ENCODE measurements around the gene MYO18A. TPM values are rescaled to one million over a fixed set of nuclear protein-coding genes. Genes with fewer than 3 reads are reported as not detected.
A peak's percentile ranks its signal among the peaks of the same experiment; 100 is the strongest.

Gene MYO18A
- total RNA-seq, 1 experiment from 2014 or later = 24.0 TPM

- Mint-ChIP-seq H3K9me3 (ENCODE audit: unreplicated experiment) (no peaks in the 10 kb centered on the region), H3K27ac (ENCODE audit: low read depth, unreplicated experiment) (no peak overlapping the region), H3K4me3 (ENCODE audit: unreplicated experiment) (no peak overlapping the region), H3K27me3 (ENCODE audit: insufficient read depth, unreplicated experiment) (peaks cover 29% of the 10 kb centered on the region), H3K4me1 (ENCODE audit: insufficient read depth, unreplicated experiment) (peaks cover 6% of the 10 kb centered on the region), H3K36me3 (ENCODE audit: insufficient read depth, unreplicated experiment) (no peaks in the 10 kb centered on the region)
- ChIA-PET CTCF (no interaction called here), POLR2A (no interaction called here)
- TF ChIP-seq CTCF (IDR thresholded peaks at IDR 0.05; ENCODE audit: unreplicated experiment) = no peak
- BruUV-seq (replicated peaks) = no TSS peak
- no peak for DNase-seq (ENCODE audit: unreplicated experiment)
- intact Hi-C loops (cut with micrococcal nuclease) = no loop called here
These were observed 135.2 kb downstream of the MYO18A start for GRCh38 chr17:29045026-29045425.

GRCh38 chr17:29043539-29044145, 136.6 kb downstream of the MYO18A start:
- BruUV-seq (replicated peaks) = no TSS peak
- no peak overlapping the region for H3K27ac Mint-ChIP-seq (ENCODE audit: low read depth, unreplicated experiment)
- H3K9me3 Mint-ChIP-seq (ENCODE audit: unreplicated experiment) = no peaks in the 10 kb centered on the region
- peaks cover 23% of the 10 kb centered on the region for H3K27me3 Mint-ChIP-seq (ENCODE audit: insufficient read depth, unreplicated experiment)
- H3K4me1 Mint-ChIP-seq (ENCODE audit: insufficient read depth, unreplicated experiment) = peaks cover 6% of the 10 kb centered on the region
- POLR2A ChIA-PET = no interaction called here
- no peak overlapping the region for H3K4me3 Mint-ChIP-seq (ENCODE audit: unreplicated experiment)
- intact Hi-C loops (cut with micrococcal nuclease) = no loop called here
- no peak for DNase-seq (ENCODE audit: unreplicated experiment)
- CTCF ChIA-PET = interaction anchor here (0.6 to 1.3 kb wide), 2 partner anchors 24 to 58 kb away, joined by 3 read pairs; no protein-coding TSS in a partner anchor
- H3K36me3 Mint-ChIP-seq (ENCODE audit: insufficient read depth, unreplicated experiment) = no peaks in the 10 kb centered on the region
- TF ChIP-seq CTCF (IDR thresholded peaks at IDR 0.05; ENCODE audit: unreplicated experiment) = no peak

GRCh38 chr17:29042679-29043538, 137.3 kb downstream of the MYO18A start, which contains the start of gene PIPOX:
TSS of gene PIPOX (plus strand) at chr17:29043141. CDS start at chr17:29043226, 85 bp downstream.
- H3K36me3 Mint-ChIP-seq (ENCODE audit: insufficient read depth, unreplicated experiment) = no peaks in the 10 kb centered on the region
- TF ChIP-seq CTCF (IDR thresholded peaks at IDR 0.05; ENCODE audit: unreplicated experiment) = no peak
- H3K4me3 Mint-ChIP-seq (ENCODE audit: unreplicated experiment) = no peak within 1 kb of the TSS
- POLR2A ChIA-PET = no interaction called here
- CTCF ChIA-PET = interaction anchor here (0.6 kb wide), 1 partner anchor 58 kb away, joined by 3 read pairs; no protein-coding TSS in a partner anchor
- no TSS peak for BruUV-seq (replicated peaks)
- H3K27me3 Mint-ChIP-seq (ENCODE audit: insufficient read depth, unreplicated experiment) = peaks cover 16% of the 10 kb centered on the region
- H3K4me1 Mint-ChIP-seq (ENCODE audit: insufficient read depth, unreplicated experiment) = peaks cover 6% of the 10 kb centered on the region
- intact Hi-C loops (cut with micrococcal nuclease) = no loop called here
- peak; percentile 53 for DNase-seq (ENCODE audit: unreplicated experiment)
- no peaks in the 10 kb centered on the region for H3K9me3 Mint-ChIP-seq (ENCODE audit: unreplicated experiment)
- no peak within 1 kb of the TSS for H3K27ac Mint-ChIP-seq (ENCODE audit: low read depth, unreplicated experiment)

- intact Hi-C loops (cut with micrococcal nuclease) = no loop called here
- CTCF ChIA-PET = interaction anchor here (0.7 kb wide), 1 partner anchor 24 kb away, joined by 5 read pairs; no protein-coding TSS in a partner anchor
- TF ChIP-seq CTCF (IDR thresholded peaks at IDR 0.05; ENCODE audit: unreplicated experiment) = no peak
- Mint-ChIP-seq H3K27ac (ENCODE audit: low read depth, unreplicated experiment) (no peak overlapping the region), H3K27me3 (ENCODE audit: insufficient read depth, unreplicated experiment) (peaks cover 16% of the 10 kb centered on the region), H3K36me3 (ENCODE audit: insufficient read depth, unreplicated experiment) (no peaks in the 10 kb centered on the region), H3K4me3 (ENCODE audit: unreplicated experiment) (no peak overlapping the region), H3K4me1 (ENCODE audit: insufficient read depth, unreplicated experiment) (peaks cover 6% of the 10 kb centered on the region), H3K9me3 (ENCODE audit: unreplicated experiment) (no peaks in the 10 kb centered on the region)
- no TSS peak for BruUV-seq (replicated peaks)
- DNase-seq (ENCODE audit: unreplicated experiment) = no peak
- POLR2A ChIA-PET = no interaction called here
These were observed 138.0 kb downstream of the MYO18A start for GRCh38 chr17:29042026-29042678.

Measured in MCF 10A (cell line).